SK-N-SH (cell line): ENCODE results near the gene NLGN2. TPM values are rescaled to one million over a fixed set of nuclear protein-coding genes. Genes with fewer than 3 reads are reported as not detected.

ENCODE experiments used
- CTCF ChIA-PET: fragments of 300-600, 350-600 bp; formaldehyde crosslinking; extraction: SDS; loops from one replicate; lab custom pipeline; 2021; lab: Yijun Ruan, JAX
- POLR2A ChIA-PET: fragments of 350-600 bp; sonication (Branson Sonifier 250); formaldehyde crosslinking; extraction: SDS; loops from one replicate; lab custom pipeline; 2020; ENCODE audit warnings: antibody characterized with exemption, inconsistent platforms; lab: Yijun Ruan, JAX
- DNase-seq: peaks from one replicate; pipeline ENCODE4 v3.0.0; 2012
- H2AFZ ChIP-seq: fragments of 200-600 bp; sonication (generic); 2 replicates; pipeline ENCODE4 v1.8.1; 2016; ENCODE audit warnings: antibody characterized with exemption, mild to moderate bottlenecking, low read depth
- H3F3A ChIP-seq: fragments of 200-600 bp; sonication (generic); replicated peaks from 2 replicates; pipeline ENCODE3; 2016; ENCODE audit warnings: antibody characterized with exemption, mild to moderate bottlenecking; ENCODE audit not compliant: insufficient read depth
- H3K27ac ChIP-seq, 2 experiments: fragments of 200-500 bp in 1 of 2; fragments of 200-600 bp in 1 of 2; sonication (Bioruptor generic) in 1 of 2; sonication (generic), shearing (Covaris generic) in 1 of 2; 2 replicates each; pipeline versions ENCODE4 v1.5.1 to v1.6.1; 2014 to 2016; ENCODE audit warnings: low read depth in 2 of 2, inconsistent platforms in 1 of 2, low read length in 1 of 2, mild to moderate bottlenecking in 1 of 2, mixed read lengths in 1 of 2
- H3K27me3 ChIP-seq: fragments of 200-600 bp; sonication (generic), shearing (Covaris generic); 2 replicates; pipeline ENCODE4 v1.6.1; 2016; ENCODE audit warnings: mixed run types; ENCODE audit not compliant: insufficient read depth
- H3K36me3 ChIP-seq, 2 experiments: fragments of 200-500 bp in 1 of 2; fragments of 200-600 bp in 1 of 2; sonication (Bioruptor generic) in 1 of 2; sonication (generic) in 1 of 2; replicated peaks in 1 of 2; 2 replicates each; pipeline versions ENCODE3 to v1.5.1; 2014 to 2016; ENCODE audit warnings: low read length in 1 of 2, mild to moderate bottlenecking in 1 of 2; ENCODE audit not compliant: insufficient read depth in 2 of 2, control insufficient read depth in 1 of 2
- H3K4me1 ChIP-seq, 2 experiments: fragments of 200-500 bp in 1 of 2; fragments of 200-600 bp in 1 of 2; sonication (Bioruptor generic) in 1 of 2; sonication (generic), shearing (Covaris generic) in 1 of 2; 2 replicates each; pipeline versions ENCODE4 v1.5.1 to v1.6.1; 2014 to 2016; ENCODE audit warnings: low read depth in 1 of 2, low read length in 1 of 2, mixed run types in 1 of 2; ENCODE audit not compliant: insufficient read depth in 2 of 2, control insufficient read depth in 1 of 2
- H3K4me2 ChIP-seq: fragments of 200-600 bp; sonication (generic), shearing (Covaris generic); 2 replicates; pipeline ENCODE4 v1.6.1; 2017; ENCODE audit warnings: mixed run types
- H3K4me3 ChIP-seq, 2 experiments: fragments of 200-500 bp in 1 of 2; fragments of 200-600 bp in 1 of 2; sonication (Bioruptor generic) in 1 of 2; sonication (generic), shearing (Covaris generic) in 1 of 2; 2 replicates each; pipeline versions ENCODE4 v1.5.1 to v1.8.1; 2014 to 2016; ENCODE audit warnings: low read depth in 2 of 2, inconsistent platforms in 1 of 2, low read length in 1 of 2, mild to moderate bottlenecking in 1 of 2, mixed read lengths in 1 of 2, moderate library complexity in 1 of 2
- H3K79me2 ChIP-seq: fragments of 200-600 bp; sonication (generic); 2 replicates; pipeline ENCODE4 v1.8.1; 2017; ENCODE audit warnings: mild to moderate bottlenecking; ENCODE audit not compliant: insufficient read depth
- H3K9ac ChIP-seq: fragments of 200-600 bp; sonication (generic); 2 replicates; pipeline ENCODE4 v1.6.1; 2017; ENCODE audit warnings: mixed run types
- H3K9me2 ChIP-seq: fragments of 200-600 bp; sonication (generic); 2 replicates; pipeline ENCODE4 v1.6.1; 2017; ENCODE audit warnings: mixed run types
- H3K9me3 ChIP-seq: fragments of 200-600 bp; sonication (generic); 2 replicates; pipeline ENCODE4 v1.6.1; 2017; ENCODE audit warnings: mixed run types, mild to moderate bottlenecking, moderate library complexity
- H4K20me1 ChIP-seq: fragments of 200-600 bp; sonication (generic); 2 replicates; pipeline ENCODE4 v1.6.1; 2017; ENCODE audit warnings: mild to moderate bottlenecking, mixed run types; ENCODE audit not compliant: insufficient read depth
- ELF1 ChIP-seq: IDR thresholded peaks from 2 replicates; pipeline ENCODE4 v1.4.0; 2012
- EP300 ChIP-seq, 2 experiments: IDR thresholded peaks; 2 replicates each; pipeline versions ENCODE4 v1.4.0 to v1.6.1; 2012; ENCODE audit warnings: borderline replicate concordance in 1 of 2, low read depth in 1 of 2, low read length in 1 of 2
- FOXJ3 ChIP-seq: sonication (generic); formaldehyde crosslinking; IDR thresholded peaks from 2 replicates; pipeline ENCODE4 v1.5.1; 2020; ENCODE audit warnings: mild to moderate bottlenecking, missing genetic modification reagents
- FOXM1 ChIP-seq: IDR thresholded peaks from 2 replicates; pipeline ENCODE4 v1.4.0; 2012; ENCODE audit warnings: low read depth, mild to moderate bottlenecking
- GABPA ChIP-seq: IDR thresholded peaks from 2 replicates; pipeline ENCODE4 v1.4.0; 2012; ENCODE audit warnings: low read depth, mild to moderate bottlenecking
- MAX ChIP-seq: IDR thresholded peaks from 2 replicates; pipeline ENCODE4 v1.4.0; 2012; ENCODE audit warnings: low read depth
- MEF2A ChIP-seq: IDR thresholded peaks from 2 replicates; pipeline ENCODE4 v1.4.0; 2012; ENCODE audit warnings: low read depth, borderline replicate concordance
- NFIC ChIP-seq: IDR thresholded peaks from 2 replicates; pipeline ENCODE4 v1.4.0; 2012; ENCODE audit warnings: borderline replicate concordance
- PBX3 ChIP-seq: IDR thresholded peaks from 2 replicates; pipeline ENCODE4; 2012
- RAD21 ChIP-seq: IDR thresholded peaks from 2 replicates; pipeline ENCODE4 v1.6.1; 2012; ENCODE audit warnings: mild to moderate bottlenecking, low read length
- RCOR1 ChIP-seq: fragments of 150-350 bp; IDR thresholded peaks from 2 replicates; pipeline ENCODE4 v1.6.1; 2017; ENCODE audit warnings: antibody characterized with exemption, low read length
- RFX5 ChIP-seq: IDR thresholded peaks from 2 replicates; pipeline ENCODE4 v1.6.1; 2012; ENCODE audit warnings: mild to moderate bottlenecking, improper control_type of control experiment, low read length
- RXRA ChIP-seq: IDR thresholded peaks from 2 replicates; pipeline ENCODE4 v1.4.0; 2012; ENCODE audit warnings: low read depth, mild to moderate bottlenecking, borderline replicate concordance
- SIN3A ChIP-seq: IDR thresholded peaks from 2 replicates; pipeline ENCODE4 v1.6.1; 2012; ENCODE audit warnings: low read depth, mild to moderate bottlenecking, low read length, moderate library complexity, borderline replicate concordance
- TAF1 ChIP-seq: IDR thresholded peaks from 2 replicates; pipeline ENCODE4 v1.6.1; 2012; ENCODE audit warnings: low read depth, mild to moderate bottlenecking, low read length, moderate library complexity, borderline replicate concordance
- USF1 ChIP-seq: IDR thresholded peaks from 2 replicates; pipeline ENCODE4 v1.4.0; 2012; ENCODE audit warnings: low read depth, borderline replicate concordance
- YY1 ChIP-seq: IDR thresholded peaks from 2 replicates; pipeline ENCODE4 v1.4.0; 2012; ENCODE audit warnings: low read depth, mild to moderate bottlenecking
- ZBTB33 ChIP-seq: IDR thresholded peaks from 2 replicates; pipeline ENCODE4 v1.4.0; 2012; ENCODE audit warnings: low read depth, borderline replicate concordance
- WGBS: methylation state at CpG from one replicate; pipeline ENCODE4 v1.1.6; 2017; ENCODE audit warnings: low lambda C conversion rate; 5-methylcytosine and 5-hydroxymethylcytosine counted together
- polyA plus RNA-seq, 3 experiments: library from polyadenylated mRNA; depleted of rRNA; stranded (reverse); fragments of >200 nt; gene quantifications; 2 replicates each; pipeline ENCODE4 v1.2.3, GENCODE V29; 2012

Gene NLGN2
- polyA plus RNA-seq, 1 of the 3 experiments (the other 2 are of a cell fraction), result 29.9 TPM

GRCh38 chr17:7409716-7410115 lies 2.1 kb downstream of the NLGN2 start:
- Histone ChIP-seq H3K36me3 (peaks cover 8 to 42% of the 10 kb centered on the region in 2 experiments), H4K20me1 (peaks cover 11% of the 10 kb centered on the region; the same call in 1 of the 2 replicates), H3K27ac (no peak overlapping the region), H2AFZ (no peak overlapping the region), H3K27me3 (no peaks in the 10 kb centered on the region), H3K4me1 (peaks cover 0 to 15% of the 10 kb centered on the region in 2 experiments; a peak in 1 of 4 replicates), H3F3A (no peaks in the 10 kb centered on the region), H3K9me2 (no peaks in the 10 kb centered on the region), H3K79me2 (peaks cover 28% of the 10 kb centered on the region), H3K9me3 (no peaks in the 10 kb centered on the region), H3K9ac (no peak overlapping the region), H3K4me3 (no peak overlapping the region), H3K4me2 (no peak overlapping the region)
- TF ChIP-seq GABPA (no peak), USF1 (no peak), FOXM1 (no peak)
- POLR2A ChIA-PET, result no interaction called here
- CTCF ChIA-PET, result interaction anchor here (4.9 kb wide), 1 partner anchor 54 kb away, joined by 28 read pairs; the partner anchor contains the start of gene TMEM95
- 94% methylated on average over 6 of the region's 6 CpGs for WGBS
- no peak for DNase-seq

GRCh38 chr17:7410634-7411426 lies 3.2 kb downstream of the NLGN2 start:
- Histone ChIP-seq H3K27ac (no peak overlapping the region), H3F3A (no peaks in the 10 kb centered on the region), H3K9me2 (no peaks in the 10 kb centered on the region), H3K36me3 (peaks cover 8 to 53% of the 10 kb centered on the region in 2 experiments), H3K4me1 (peaks cover 0 to 15% of the 10 kb centered on the region in 2 experiments; a peak in 1 of 4 replicates), H3K9me3 (no peaks in the 10 kb centered on the region), H4K20me1 (peaks cover 11% of the 10 kb centered on the region; the same call in 1 of the 2 replicates), H2AFZ (no peak overlapping the region), H3K27me3 (no peaks in the 10 kb centered on the region), H3K79me2 (peaks cover 17% of the 10 kb centered on the region), H3K4me2 (no peak overlapping the region), H3K4me3 (no peak overlapping the region), H3K9ac (no peak overlapping the region)
- TF ChIP-seq NFIC (no peak), TAF1 (no peak), ELF1 (no peak), FOXJ3 (CRISPR knock-in tag) (no peak), RXRA (no peak), SIN3A (no peak), RFX5 (no peak), RAD21 (no peak), MEF2A (no peak), MAX (no peak), YY1 (no peak), EP300 (IDR thresholded peaks at IDR 0.05; ENCODE audit: borderline replicate concordance in 1 of 2, low read depth in 1 of 2, low read length in 1 of 2) (no peak), ZBTB33 (no peak), PBX3 (no peak), RCOR1 (no peak)
- ChIA-PET CTCF (interaction anchor here (2.8 kb wide), 1 partner anchor 26 kb away, joined by 8 read pairs; no protein-coding TSS in a partner anchor), POLR2A (no interaction called here)
- no peak for DNase-seq
- 91% methylated on average over 16 of the region's 25 CpGs for WGBS
